ENCODE measurements around the gene PINLYP.
A peak's percentile ranks its signal among the peaks of the same experiment; 100 is the strongest.

The PINLYP gene

DNA sequence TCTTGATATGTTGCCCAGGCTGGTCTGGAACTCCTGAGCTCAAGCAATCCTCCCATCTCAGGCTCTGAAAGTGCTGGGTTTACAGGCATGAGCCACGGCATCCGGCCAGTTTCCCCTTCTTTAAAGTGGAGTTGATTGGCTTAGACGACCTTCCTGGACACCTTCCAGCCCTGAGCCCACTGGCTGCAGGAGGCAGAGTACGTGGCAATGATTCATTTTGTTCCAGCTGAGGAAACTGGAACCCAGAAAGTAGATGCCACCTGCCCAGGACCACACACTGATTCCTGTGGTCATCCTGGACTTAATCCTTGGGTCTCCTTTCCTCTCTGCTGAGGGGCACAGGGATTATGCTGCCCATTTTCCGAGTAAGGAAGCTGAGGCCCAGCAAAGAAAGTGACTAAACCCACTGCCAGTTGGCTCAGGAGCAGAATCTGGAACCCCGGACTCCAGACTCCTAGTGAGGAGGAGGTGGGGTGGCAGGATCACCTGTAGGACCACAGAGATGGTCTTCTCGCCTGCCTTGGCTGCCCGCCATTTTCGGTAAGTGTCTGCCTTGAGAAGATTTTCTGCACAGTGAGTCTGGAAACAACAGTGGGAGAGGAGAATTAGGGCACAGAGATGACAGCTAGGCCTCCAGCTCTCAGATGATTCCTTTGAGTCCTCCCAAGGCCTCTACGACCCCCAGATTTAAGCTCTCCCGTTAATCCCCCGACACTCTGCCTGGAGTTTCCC, 1.0 kb upstream of the PINLYP start:
- TF ChIP-seq LEF1 (IDR thresholded peaks at IDR 0.05; ENCODE audit: borderline replicate concordance) (no peak), SP1 (IDR thresholded peaks at IDR 0.05) (no peak), FOXM1 (IDR thresholded peaks at IDR 0.05; ENCODE audit: borderline replicate concordance) (no peak), TARDBP (IDR thresholded peaks at IDR 0.05) (no peak), BHLHE40 (IDR thresholded peaks at IDR 0.05; ENCODE audit: borderline replicate concordance) (no peak)
- CTCF ChIA-PET = interaction anchor here (0.9 kb wide), 1 partner anchor 39 kb away, joined by 3 read pairs; no protein-coding TSS in a partner anchor
- DNase-seq (ENCODE audit: extremely low spot score) = no peak
- POLR2A ChIA-PET = interaction anchor here (0.9 to 2.8 kb wide), 3 partner anchors 19 to 42 kb away, joined by 3 to 16 read pairs (median 4); partner anchors contain the start of genes IRGQ, ZNF575 and ZNF576

DNA sequence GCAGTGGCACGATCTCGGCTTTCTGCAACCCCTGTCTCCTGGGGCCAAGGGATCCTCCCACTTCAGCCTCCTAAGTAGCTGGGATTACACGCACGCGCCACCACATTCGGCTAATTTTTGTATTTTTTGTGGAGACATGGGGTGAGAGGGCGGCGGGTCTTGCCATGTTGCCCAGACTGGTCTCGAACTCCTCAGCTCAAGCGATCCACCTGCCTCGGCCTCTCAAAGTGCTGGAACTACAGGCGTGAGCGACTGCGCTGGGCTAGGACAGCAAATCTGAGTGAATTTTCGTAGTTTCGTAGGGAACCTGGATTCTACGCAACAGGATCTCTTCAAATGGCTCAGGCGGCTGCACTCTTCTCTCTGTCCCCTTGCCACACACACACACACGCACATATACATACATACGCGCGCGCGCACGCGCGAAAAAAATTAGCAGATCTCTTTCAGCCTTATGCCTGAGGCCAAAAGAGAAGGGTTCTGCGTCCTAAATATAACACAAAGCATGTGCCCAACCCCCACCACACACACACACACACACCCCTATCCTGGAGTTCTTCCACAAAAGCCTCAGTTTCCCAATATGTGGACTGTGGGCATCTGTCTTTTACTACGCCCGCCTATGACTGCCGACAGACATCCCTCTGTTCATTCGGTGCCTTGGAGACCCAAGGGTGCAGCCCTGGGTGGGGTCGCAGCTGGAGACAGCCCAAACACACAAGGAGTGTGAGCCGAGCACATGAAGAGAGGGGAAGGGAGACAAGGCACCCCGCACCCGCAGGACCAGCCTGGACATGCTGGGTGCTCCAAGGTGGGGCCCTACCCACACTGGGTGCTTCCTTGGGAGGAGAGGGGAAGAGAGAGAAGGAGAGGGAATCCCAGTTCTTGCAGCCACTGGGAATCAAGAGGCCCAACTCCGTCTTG, 616 bp downstream of the PINLYP start:
- no peak for TF ChIP-seq FOXA1 (IDR thresholded peaks at IDR 0.05)
- TF ChIP-seq L3MBTL2 (conservative IDR thresholded peaks at IDR 0.05) = peak; percentile 58
- DNase-seq (ENCODE audit: extremely low spot score) = no peak
- CTCF ChIA-PET = interaction anchor here (0.6 kb wide), 2 partner anchors 76 to 145 kb away, joined by 3 to 10 read pairs; no protein-coding TSS in a partner anchor
- POLR2A ChIA-PET = interaction anchor here (2.8 kb wide), 1 partner anchor 20 kb away, joined by 16 read pairs; the partner anchor contains the start of genes IRGQ and ZNF576

DNA sequence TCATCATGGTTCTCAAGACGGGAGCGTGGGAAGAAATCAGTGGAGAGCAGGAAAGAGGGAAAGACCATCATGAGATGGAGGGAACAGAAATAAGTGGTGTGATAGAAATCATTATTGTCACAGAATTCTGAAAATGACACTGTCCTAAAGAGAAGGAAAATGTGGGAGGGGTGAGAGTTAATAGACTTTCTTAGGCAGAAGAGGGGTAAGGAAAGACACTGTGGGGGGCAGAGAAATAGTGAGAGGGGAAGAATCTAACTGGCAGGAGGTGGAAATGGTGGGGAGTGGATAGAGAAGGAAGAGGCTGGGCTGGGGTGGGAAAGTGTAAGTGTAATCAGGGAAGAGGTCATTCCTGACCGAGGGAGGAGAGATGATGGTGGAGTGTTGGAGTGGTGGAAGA, 3.2 kb downstream of the PINLYP start:
- CTCF ChIA-PET = no interaction called here
- POLR2A ChIA-PET = interaction anchor here (1.7 kb wide), 1 partner anchor 17 kb away, joined by 8 read pairs; the partner anchor contains the start of genes IRGQ and ZNF576
- no peak for DNase-seq (ENCODE audit: extremely low spot score)
- TF ChIP-seq FOXK2 (IDR thresholded peaks at IDR 0.05) (no peak), HDGF (IDR thresholded peaks at IDR 0.05; ENCODE audit: borderline replicate concordance) (no peak), L3MBTL2 (conservative IDR thresholded peaks at IDR 0.05) (no peak), ELF4 (IDR thresholded peaks at IDR 0.05) (no peak), NFRKB (IDR thresholded peaks at IDR 0.05) (no peak), BHLHE40 (IDR thresholded peaks at IDR 0.05; ENCODE audit: borderline replicate concordance) (no peak), ARNT (IDR thresholded peaks at IDR 0.05) (no peak), CTBP1 (IDR thresholded peaks at IDR 0.05; ENCODE audit: borderline replicate concordance) (no peak), ZNF384 (IDR thresholded peaks at IDR 0.05) (no peak), LEF1 (IDR thresholded peaks at IDR 0.05; ENCODE audit: borderline replicate concordance) (no peak)
- TF ChIP-seq, protein P1, sequence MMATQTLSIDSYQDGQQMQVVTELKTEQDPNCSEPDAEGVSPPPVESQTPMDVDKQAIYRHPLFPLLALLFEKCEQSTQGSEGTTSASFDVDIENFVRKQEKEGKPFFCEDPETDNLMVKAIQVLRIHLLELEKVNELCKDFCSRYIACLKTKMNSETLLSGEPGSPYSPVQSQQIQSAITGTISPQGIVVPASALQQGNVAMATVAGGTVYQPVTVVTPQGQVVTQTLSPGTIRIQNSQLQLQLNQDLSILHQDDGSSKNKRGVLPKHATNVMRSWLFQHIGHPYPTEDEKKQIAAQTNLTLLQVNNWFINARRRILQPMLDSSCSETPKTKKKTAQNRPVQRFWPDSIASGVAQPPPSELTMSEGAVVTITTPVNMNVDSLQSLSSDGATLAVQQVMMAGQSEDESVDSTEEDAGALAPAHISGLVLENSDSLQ (IDR thresholded peaks at IDR 0.05) = no peak

DNA sequence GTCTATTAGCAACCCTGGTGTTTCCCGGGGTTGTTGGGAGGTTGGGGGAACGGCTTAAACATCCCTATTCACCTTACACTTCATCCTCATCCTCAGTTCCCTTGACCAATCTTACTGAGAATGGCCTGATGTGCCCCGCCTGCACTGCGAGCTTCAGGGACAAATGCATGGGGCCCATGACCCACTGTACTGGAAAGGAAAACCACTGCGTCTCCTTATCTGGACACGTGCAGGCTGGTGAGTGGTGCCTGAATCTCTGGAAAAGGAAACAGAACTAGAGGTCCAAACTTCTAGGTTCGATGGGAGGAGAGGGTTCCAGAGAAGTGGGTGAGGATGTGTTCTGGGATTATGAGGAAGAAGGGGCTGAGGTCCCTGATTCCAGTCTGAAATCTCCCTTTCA, 5.9 kb downstream of the PINLYP start:
- POLR2A ChIA-PET = no interaction called here
- CTCF ChIA-PET = no interaction called here
- no peak for TF ChIP-seq ELF4 (IDR thresholded peaks at IDR 0.05)
- TF ChIP-seq FOXA1 (IDR thresholded peaks at IDR 0.05) = no peak
- no peak for TF ChIP-seq LEF1 (IDR thresholded peaks at IDR 0.05; ENCODE audit: borderline replicate concordance)
- no peak for TF ChIP-seq CTBP1 (IDR thresholded peaks at IDR 0.05; ENCODE audit: borderline replicate concordance)
- no peak for TF ChIP-seq FOXM1 (IDR thresholded peaks at IDR 0.05; ENCODE audit: borderline replicate concordance)
- TF ChIP-seq ARNT (IDR thresholded peaks at IDR 0.05) = no peak
- no peak for TF ChIP-seq FOXK2 (IDR thresholded peaks at IDR 0.05)
- no peak for TF ChIP-seq SUZ12 (IDR thresholded peaks at IDR 0.05)
- no peak for TF ChIP-seq L3MBTL2 (conservative IDR thresholded peaks at IDR 0.05)
- TF ChIP-seq TARDBP (IDR thresholded peaks at IDR 0.05) = no peak
- TF ChIP-seq, protein P1 (IDR thresholded peaks at IDR 0.05) = no peak
- no peak for TF ChIP-seq ZNF384 (IDR thresholded peaks at IDR 0.05)
- TF ChIP-seq HDGF (IDR thresholded peaks at IDR 0.05; ENCODE audit: borderline replicate concordance) = no peak
- TF ChIP-seq SP1 (IDR thresholded peaks at IDR 0.05) = no peak
- TF ChIP-seq BHLHE40 (IDR thresholded peaks at IDR 0.05; ENCODE audit: borderline replicate concordance) = no peak
- TF ChIP-seq NFRKB (IDR thresholded peaks at IDR 0.05) = no peak
- no peak for DNase-seq (ENCODE audit: extremely low spot score)

DNA sequence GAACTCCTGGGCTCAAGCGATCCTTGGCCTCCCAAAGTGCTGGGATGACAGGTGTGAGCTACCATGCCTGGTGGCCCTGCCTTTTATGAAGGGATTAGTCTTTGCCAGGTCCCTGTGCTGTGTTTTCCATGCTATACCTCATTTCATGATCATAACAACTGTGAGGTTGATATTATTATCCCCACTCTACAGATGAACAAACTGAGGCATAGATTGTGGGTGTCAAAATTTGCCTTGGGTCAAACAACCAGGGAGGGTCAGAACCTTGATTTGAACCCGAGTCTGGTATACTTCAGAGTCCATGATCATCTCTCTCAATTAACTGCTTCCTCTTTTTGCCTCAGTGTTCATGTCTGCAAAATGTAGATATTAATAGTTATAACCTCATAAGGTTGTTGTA, 6.9 kb downstream of the PINLYP start:
- CTCF ChIA-PET = interaction anchor here (1.2 kb wide), 1 partner anchor 12 kb away, joined by 6 read pairs; no protein-coding TSS in a partner anchor
- TF ChIP-seq LEF1 (IDR thresholded peaks at IDR 0.05; ENCODE audit: borderline replicate concordance) (no peak), BHLHE40 (IDR thresholded peaks at IDR 0.05; ENCODE audit: borderline replicate concordance) (no peak), HDGF (IDR thresholded peaks at IDR 0.05; ENCODE audit: borderline replicate concordance) (no peak), SUZ12 (IDR thresholded peaks at IDR 0.05) (no peak), FOXA1 (IDR thresholded peaks at IDR 0.05) (no peak), TARDBP (IDR thresholded peaks at IDR 0.05) (no peak), ELF4 (IDR thresholded peaks at IDR 0.05) (no peak)
- POLR2A ChIA-PET = no interaction called here
- no peak for DNase-seq (ENCODE audit: extremely low spot score)

DNA sequence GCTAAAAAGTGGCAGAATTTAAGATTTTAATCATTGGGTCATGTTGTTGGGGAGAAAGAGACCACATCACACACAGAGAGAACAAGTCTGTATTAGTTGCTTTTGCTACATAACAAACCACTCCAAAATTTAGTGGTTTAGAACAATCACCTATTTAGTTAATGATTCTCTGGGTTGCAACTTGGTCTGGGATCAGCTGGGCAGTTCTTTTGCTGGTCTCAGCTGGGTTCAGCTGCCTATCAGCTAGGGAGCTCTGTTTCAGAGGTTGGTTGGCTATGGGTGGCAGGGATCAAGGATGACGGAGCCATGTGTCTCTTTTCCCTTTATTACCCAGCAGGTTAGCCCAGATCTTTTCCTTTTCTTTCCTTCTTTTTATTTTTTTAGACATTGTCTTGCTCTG, 8.9 kb downstream of the PINLYP start:
- DNase-seq (ENCODE audit: extremely low spot score) = no peak
- ChIA-PET CTCF (interaction anchor here (1.3 kb wide), 1 partner anchor 10 kb away, joined by 6 read pairs; no protein-coding TSS in a partner anchor), POLR2A (no interaction called here)
- TF ChIP-seq ARNT (IDR thresholded peaks at IDR 0.05) = no peak
- TF ChIP-seq FOXM1 (IDR thresholded peaks at IDR 0.05; ENCODE audit: borderline replicate concordance) = no peak
- TF ChIP-seq, protein P1 (IDR thresholded peaks at IDR 0.05) = no peak
- no peak for TF ChIP-seq LEF1 (IDR thresholded peaks at IDR 0.05; ENCODE audit: borderline replicate concordance)
- no peak for TF ChIP-seq SUZ12 (IDR thresholded peaks at IDR 0.05)
- no peak for TF ChIP-seq BHLHE40 (IDR thresholded peaks at IDR 0.05; ENCODE audit: borderline replicate concordance)
- no peak for TF ChIP-seq L3MBTL2 (conservative IDR thresholded peaks at IDR 0.05)
- no peak for TF ChIP-seq NFRKB (IDR thresholded peaks at IDR 0.05)
- TF ChIP-seq FOXA1 (IDR thresholded peaks at IDR 0.05) = no peak
- no peak for TF ChIP-seq HDGF (IDR thresholded peaks at IDR 0.05; ENCODE audit: borderline replicate concordance)
- no peak for TF ChIP-seq CTBP1 (IDR thresholded peaks at IDR 0.05; ENCODE audit: borderline replicate concordance)
- TF ChIP-seq SP1 (IDR thresholded peaks at IDR 0.05) = no peak
- TF ChIP-seq ZNF384 (IDR thresholded peaks at IDR 0.05) = no peak
- TF ChIP-seq ELF4 (IDR thresholded peaks at IDR 0.05) = no peak
- no peak for TF ChIP-seq TARDBP (IDR thresholded peaks at IDR 0.05)
